ACC112 (cell line): Measurements from ENCODE around the gene SEMA7A.
"Not testable (repeated sequence)": the region's sequence is repeated elsewhere in the genome, so short reads cannot be mapped to it uniquely, and the experiment has no call there.

Experiments used
- H2AFZ ChIP-seq: fragments of 200-600 bp; sonication (generic); one replicate; pipeline ENCODE4 v1.6.0; 2017; ENCODE audit warnings: antibody characterized with exemption, low read length; ENCODE audit not compliant: unreplicated experiment
- H3K27ac ChIP-seq: fragments of 200-600 bp; sonication (generic); 2 replicates; pipeline ENCODE4 v1.5.1; 2014; ENCODE audit warnings: low read depth, mild to moderate bottlenecking, antibody characterized with exemption, low read length, moderate library complexity
- H3K27me3 ChIP-seq: fragments of 200-600 bp; sonication (generic); 2 replicates; pipeline ENCODE4 v1.6.1; 2014; ENCODE audit warnings: mild to moderate bottlenecking, antibody characterized with exemption, low read length, moderate library complexity, mixed read lengths; ENCODE audit not compliant: insufficient read depth
- H3K36me3 ChIP-seq: fragments of 200-600 bp; sonication (generic); 2 replicates; pipeline ENCODE4 v1.6.1; 2016; ENCODE audit warnings: mild to moderate bottlenecking, antibody characterized with exemption, low read length, moderate library complexity, mixed read lengths; ENCODE audit not compliant: insufficient read depth
- H3K4me1 ChIP-seq: fragments of 200-600 bp; sonication (generic); one replicate; pipeline ENCODE4 v1.6.1; 2016; ENCODE audit warnings: low read length, mixed read lengths; ENCODE audit not compliant: insufficient read depth, unreplicated experiment, control insufficient read depth
- H3K4me3 ChIP-seq: fragments of 200-600 bp; sonication (generic); 2 replicates; pipeline ENCODE4 v1.5.1; 2014; ENCODE audit warnings: mild to moderate bottlenecking, low read depth, low read length
- H3K79me2 ChIP-seq: fragments of 200-600 bp; sonication (generic); one replicate; pipeline ENCODE4 v1.6.0; 2016; ENCODE audit warnings: low read length; ENCODE audit not compliant: control insufficient read depth, unreplicated experiment, insufficient read depth

Gene SEMA7A

GRCh38 chr15:74433592-74434262 lies at the start of gene SEMA7A:
Gene SEMA7A (minus strand): TSS chr15:74433958. CDS start chr15:74433918, 40 bp downstream.
- Histone ChIP-seq H3K36me3 (no peaks in the 10 kb centered on the region), H3K27me3 (no peaks in the 10 kb centered on the region), H3K27ac (peak within 1 kb of the TSS; percentile 28; the same call in 1 of the 2 replicates), H3K79me2 (peaks cover 53% of the 10 kb centered on the region), H2AFZ (peak within 1 kb of the TSS; percentile 84), H3K4me1 (peaks cover 41% of the 10 kb centered on the region), H3K4me3 (peak within 1 kb of the TSS; percentile 92)

DNA sequence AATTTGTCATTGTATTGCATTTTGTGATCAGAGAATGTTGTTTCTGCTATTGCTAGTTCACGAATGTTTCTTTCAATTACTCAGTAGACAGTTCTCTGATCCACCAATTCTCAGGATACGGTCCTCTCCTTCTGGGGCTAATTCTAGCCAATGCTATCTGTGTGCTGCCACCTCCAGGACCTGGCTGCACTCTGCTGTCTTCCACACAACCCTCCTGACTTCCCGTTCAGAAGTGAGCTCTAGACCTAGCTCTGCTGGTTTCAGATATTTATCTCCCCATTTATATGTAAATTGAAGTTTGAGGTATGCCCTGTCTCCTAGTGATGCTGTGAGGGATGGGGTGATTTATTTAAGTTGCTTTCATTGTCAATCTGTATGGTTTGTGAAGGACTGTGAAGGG lies 48.9 kb upstream of the SEMA7A start:
- Histone ChIP-seq H3K4me1 (no peaks in the 10 kb centered on the region), H3K79me2 (no peaks in the 10 kb centered on the region), H3K36me3 (no peaks in the 10 kb centered on the region), H2AFZ (no peak overlapping the region), H3K27ac (no peak overlapping the region), H3K27me3 (no peaks in the 10 kb centered on the region), H3K4me3 (no peak overlapping the region)

DNA sequence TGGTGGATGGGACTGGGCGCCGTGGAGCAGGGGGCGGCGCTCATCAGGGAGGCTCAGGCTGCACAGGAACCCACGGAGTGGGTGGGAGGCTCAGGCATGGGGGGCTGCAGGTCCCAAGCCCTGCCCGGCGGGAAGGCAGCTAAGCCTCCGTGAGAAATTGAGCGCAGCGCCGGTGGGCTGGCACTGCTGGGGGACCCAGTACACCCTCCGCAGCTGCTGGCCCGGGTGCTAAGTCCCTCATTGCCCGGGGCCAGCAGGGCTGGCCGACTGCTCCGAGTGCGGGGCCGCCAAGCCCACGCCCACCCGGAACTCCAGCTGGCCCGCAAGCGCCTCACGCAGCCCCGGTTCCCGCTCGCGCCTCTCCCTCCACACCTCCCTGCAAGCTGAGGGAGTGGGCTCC lies 46.6 kb upstream of the SEMA7A start:
- not testable (repeated sequence) for H3K27me3 ChIP-seq, H3K79me2 ChIP-seq, H3K27ac ChIP-seq, H3K4me3 ChIP-seq, H3K36me3 ChIP-seq, H3K4me1 ChIP-seq, H2AFZ ChIP-seq

- not testable (repeated sequence) for H2AFZ ChIP-seq, H3K4me3 ChIP-seq, H3K27me3 ChIP-seq, H3K79me2 ChIP-seq, H3K36me3 ChIP-seq, H3K4me1 ChIP-seq, H3K27ac ChIP-seq
Observed at GRCh38 chr15:74471621-74472020, 37.9 kb upstream of the SEMA7A start.

- Histone ChIP-seq H3K4me3 (no peak overlapping the region), H3K27me3 (no peaks in the 10 kb centered on the region), H3K36me3 (no peaks in the 10 kb centered on the region), H2AFZ (no peak overlapping the region), H3K4me1 (no peaks in the 10 kb centered on the region), H3K27ac (no peak overlapping the region), H3K79me2 (no peaks in the 10 kb centered on the region)
Observed at GRCh38 chr15:74470631-74471395, 37.1 kb upstream of the SEMA7A start.

GRCh38 chr15:74468341-74469032 lies 34.7 kb upstream of the SEMA7A start:
- no peak overlapping the region for H3K27ac ChIP-seq
- H3K27me3 ChIP-seq, result no peaks in the 10 kb centered on the region
- no peak overlapping the region for H2AFZ ChIP-seq
- no peak overlapping the region for H3K4me3 ChIP-seq
- peaks cover 2% of the 10 kb centered on the region for H3K79me2 ChIP-seq
- H3K36me3 ChIP-seq, result peaks cover 2% of the 10 kb centered on the region; the same call in 1 of the 2 replicates
- H3K4me1 ChIP-seq, result no peaks in the 10 kb centered on the region

DNA sequence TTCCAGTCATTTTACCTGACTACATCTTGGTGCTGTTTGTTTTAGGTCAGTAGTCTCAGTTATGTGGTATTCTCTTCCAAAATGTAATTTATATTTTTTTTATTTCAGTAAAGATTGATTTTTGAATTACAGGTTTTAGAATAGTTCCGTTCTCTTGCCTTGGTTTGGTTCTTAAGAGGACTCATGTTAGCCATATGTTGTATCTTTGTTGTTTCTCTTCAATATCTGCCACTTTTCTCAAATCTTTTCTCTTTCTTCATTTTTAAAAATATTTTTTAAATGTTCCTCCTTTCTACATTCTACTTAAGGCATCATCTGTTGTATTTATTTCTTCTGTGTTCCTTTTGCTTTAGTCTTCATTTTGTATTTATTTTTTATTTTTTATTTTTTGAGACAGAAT lies 32.8 kb upstream of the SEMA7A start:
- peaks cover 7% of the 10 kb centered on the region for H3K4me1 ChIP-seq

DNA sequence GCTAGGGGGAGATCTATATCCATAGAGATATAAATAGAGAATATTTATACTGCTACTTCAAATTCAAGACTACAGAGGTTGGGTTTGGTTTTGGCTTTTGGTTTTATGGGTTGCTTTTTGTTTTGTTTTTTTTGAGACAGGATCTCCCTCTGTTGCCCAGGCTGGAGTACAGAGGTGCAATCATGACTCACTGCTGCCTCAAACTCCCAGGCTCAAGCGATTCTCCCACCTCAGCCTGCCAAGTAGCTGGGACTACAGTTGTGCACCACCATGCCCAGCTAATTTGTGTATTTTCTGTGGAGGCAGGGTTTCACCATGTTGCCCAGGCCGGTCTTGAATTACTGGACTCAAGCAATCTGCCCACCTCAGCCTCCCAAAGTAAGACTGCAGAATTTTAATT lies 31.1 kb upstream of the SEMA7A start:
- peaks cover 16% of the 10 kb centered on the region for H3K79me2 ChIP-seq
- H3K4me3 ChIP-seq, result no peak overlapping the region
- no peak overlapping the region for H3K27ac ChIP-seq
- no peaks in the 10 kb centered on the region for H3K27me3 ChIP-seq
- peaks cover 4% of the 10 kb centered on the region; the same call in 1 of the 2 replicates for H3K36me3 ChIP-seq
- peaks cover 7% of the 10 kb centered on the region for H3K4me1 ChIP-seq
- H2AFZ ChIP-seq, result no peak overlapping the region

More for the DNA sequence above, 32.8 kb upstream of the SEMA7A start:
- Histone ChIP-seq H3K27me3 (no peaks in the 10 kb centered on the region), H3K27ac (no peak overlapping the region), H2AFZ (no peak overlapping the region), H3K79me2 (peaks cover 16% of the 10 kb centered on the region), H3K36me3 (peaks cover 4% of the 10 kb centered on the region; the same call in 1 of the 2 replicates), H3K4me3 (no peak overlapping the region)

- H3K4me1 ChIP-seq, result peaks cover 7% of the 10 kb centered on the region
- H3K36me3 ChIP-seq, result peaks cover 4% of the 10 kb centered on the region; the same call in 1 of the 2 replicates
- peaks cover 16% of the 10 kb centered on the region for H3K79me2 ChIP-seq
- no peak overlapping the region for H3K4me3 ChIP-seq
- no peak overlapping the region for H3K27ac ChIP-seq
- no peaks in the 10 kb centered on the region for H3K27me3 ChIP-seq
- no peak overlapping the region for H2AFZ ChIP-seq
Observed at GRCh38 chr15:74464216-74464615, 30.5 kb upstream of the SEMA7A start.

DNA sequence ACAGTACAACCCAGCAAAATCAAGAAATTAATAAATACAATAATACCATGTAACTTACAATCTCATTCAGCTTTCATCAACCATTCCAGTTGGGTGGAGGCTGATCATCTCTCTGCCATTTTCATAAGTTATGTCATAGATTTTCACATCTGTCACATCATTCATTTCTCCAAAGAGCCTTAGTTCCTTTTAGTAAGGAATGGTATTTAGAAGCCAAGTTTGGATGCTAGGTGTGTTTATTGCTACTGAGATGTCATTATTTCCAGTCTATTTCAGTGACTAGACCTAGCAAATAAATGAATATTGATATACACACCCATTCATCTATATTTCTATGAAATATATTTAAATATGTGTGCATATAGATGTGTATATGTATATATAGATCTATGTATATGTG lies 29.9 kb upstream of the SEMA7A start:
- no peak overlapping the region for H2AFZ ChIP-seq
- H3K79me2 ChIP-seq, result peaks cover 16% of the 10 kb centered on the region
- peaks cover 7% of the 10 kb centered on the region for H3K4me1 ChIP-seq
- no peak overlapping the region for H3K27ac ChIP-seq
- H3K27me3 ChIP-seq, result no peaks in the 10 kb centered on the region
- peaks cover 4% of the 10 kb centered on the region; the same call in 1 of the 2 replicates for H3K36me3 ChIP-seq
- peak overlapping the region; percentile 11; the same call in 1 of the 2 replicates for H3K4me3 ChIP-seq
